Smooth muscle cell (in vitro differentiated cells): Measurements from ENCODE around the gene CCL25. TPM values are rescaled to one million over a fixed set of nuclear protein-coding genes. Genes with fewer than 3 reads are reported as not detected.

Experiments used
- DNase-seq: peaks from one replicate; lab custom pipeline; 2025; ENCODE audit not compliant: unreplicated experiment; lab: John Stamatoyannopoulos, UW
- H2AFZ ChIP-seq: fragments of 200-600 bp; sonication (generic); 2 replicates; pipeline ENCODE4 v1.6.0; 2016; ENCODE audit warnings: antibody characterized with exemption, low read depth, mild to moderate bottlenecking
- H3F3A ChIP-seq: fragments of 200-600 bp; sonication (generic); 2 replicates; pipeline ENCODE4 v1.6.0; 2017; ENCODE audit warnings: antibody characterized with exemption, low read depth
- H3K27ac ChIP-seq: fragments of 200-600 bp; sonication (generic); 2 replicates; pipeline ENCODE4 v1.5.1; 2016; ENCODE audit warnings: low read depth, mild to moderate bottlenecking
- H3K27me3 ChIP-seq: fragments of 200-600 bp; sonication (generic); 2 replicates; pipeline ENCODE4 v1.6.1; 2016; ENCODE audit warnings: low read depth, mild to moderate bottlenecking
- H3K36me3 ChIP-seq: fragments of 200-600 bp; sonication (generic); 2 replicates; pipeline ENCODE4 v1.5.1; 2016; ENCODE audit warnings: low read depth
- H3K4me1 ChIP-seq: fragments of 200-600 bp; sonication (generic); 2 replicates; pipeline ENCODE4 v1.5.1; 2016; ENCODE audit warnings: low read depth
- H3K4me2 ChIP-seq: fragments of 200-600 bp; sonication (generic); 2 replicates; pipeline ENCODE4 v1.6.0; 2016; ENCODE audit warnings: mild to moderate bottlenecking
- H3K4me3 ChIP-seq: fragments of 200-600 bp; sonication (generic); 2 replicates; pipeline ENCODE4 v1.5.1; 2016; ENCODE audit warnings: mild to moderate bottlenecking
- H3K79me2 ChIP-seq: fragments of 200-600 bp; sonication (generic); 2 replicates; pipeline ENCODE4 v1.6.0; 2016; ENCODE audit warnings: low read depth, mild to moderate bottlenecking
- H3K9ac ChIP-seq: fragments of 200-600 bp; sonication (generic); 2 replicates; pipeline ENCODE4 v1.6.0; 2016; ENCODE audit warnings: low read depth
- H3K9me3 ChIP-seq: fragments of 200-600 bp; sonication (generic); replicated peaks from 2 replicates; pipeline ENCODE4 v1.5.1; 2016; ENCODE audit warnings: low read depth
- H4K20me1 ChIP-seq: fragments of 200-600 bp; sonication (generic); 2 replicates; pipeline ENCODE4 v1.6.0; 2016; ENCODE audit warnings: low read depth
- CTCF ChIP-seq: fragments of 200-600 bp; sonication (generic); IDR thresholded peaks from 2 replicates; pipeline ENCODE4 v1.5.1; 2017; ENCODE audit warnings: borderline replicate concordance, mild to moderate bottlenecking, antibody characterized with exemption; ENCODE audit not compliant: insufficient read depth, poor library complexity, severe bottlenecking
- WGBS: methylation state at CpG from one replicate; pipeline ENCODE4 v1.1.7; 2016; ENCODE audit warnings: low lambda C conversion rate; 5-methylcytosine and 5-hydroxymethylcytosine counted together
- polyA plus RNA-seq: library from polyadenylated mRNA; unstranded; fragments of >200 nt; fragmentation: Nextera tagmentation; extraction: Ambion mirVana; gene quantifications from 2 replicates; pipeline ENCODE4 v1.2.1, GENCODE V29; 2016
- total RNA-seq: library from RNA; depleted of rRNA; stranded (reverse); fragments of >200 nt; gene quantifications from 2 replicates; pipeline ENCODE4 v1.2.3, GENCODE V29; 2014

CCL25 gene
- total and polyA plus RNA-seq, 2 experiments from 2014 or later, result 0.91 TPM; not detected in 1

GRCh38 chr19:8105471-8105870 lies 52.9 kb downstream of the CCL25 start:
- no peaks in the 10 kb centered on the region for H3K36me3 ChIP-seq
- H3K4me3 ChIP-seq, result no peak overlapping the region
- H3K79me2 ChIP-seq, result no peaks in the 10 kb centered on the region
- H3K27ac ChIP-seq, result peak overlapping the region; percentile 31
- H3K4me1 ChIP-seq, result no peaks in the 10 kb centered on the region
- no peak overlapping the region for H2AFZ ChIP-seq
- no peak overlapping the region for H3K4me2 ChIP-seq
- WGBS, result 78% methylated on average over 2 of the region's 2 CpGs
- no peak for DNase-seq
- H3F3A ChIP-seq, result no peaks in the 10 kb centered on the region
- H3K9ac ChIP-seq, result no peak overlapping the region
- H3K9me3 ChIP-seq, result no peaks in the 10 kb centered on the region
- no peak for TF ChIP-seq CTCF
- H4K20me1 ChIP-seq, result no peaks in the 10 kb centered on the region
- no peaks in the 10 kb centered on the region for H3K27me3 ChIP-seq

GRCh38 chr19:8107301-8107903 lies 54.8 kb downstream of the CCL25 start:
- no peaks in the 10 kb centered on the region for H3K4me1 ChIP-seq
- no peak overlapping the region for H2AFZ ChIP-seq
- DNase-seq, result no peak
- no peak overlapping the region for H3K4me3 ChIP-seq
- no peaks in the 10 kb centered on the region for H4K20me1 ChIP-seq
- WGBS, result 87% methylated on average over 2 of the region's 2 CpGs
- TF ChIP-seq CTCF, result no peak
- H3K9ac ChIP-seq, result no peak overlapping the region
- no peaks in the 10 kb centered on the region for H3K79me2 ChIP-seq
- H3K36me3 ChIP-seq, result no peaks in the 10 kb centered on the region
- no peak overlapping the region for H3K27ac ChIP-seq
- no peak overlapping the region for H3K4me2 ChIP-seq
- H3F3A ChIP-seq, result no peaks in the 10 kb centered on the region
- no peaks in the 10 kb centered on the region for H3K9me3 ChIP-seq
- H3K27me3 ChIP-seq, result no peaks in the 10 kb centered on the region

GRCh38 chr19:8108560-8109445 lies 56.2 kb downstream of the CCL25 start:
- Histone ChIP-seq H3K79me2 (no peaks in the 10 kb centered on the region), H4K20me1 (no peaks in the 10 kb centered on the region), H3K27me3 (no peaks in the 10 kb centered on the region), H3K4me1 (no peaks in the 10 kb centered on the region), H3K36me3 (no peaks in the 10 kb centered on the region), H3K9ac (no peak overlapping the region), H3K4me3 (no peak overlapping the region), H3K9me3 (no peaks in the 10 kb centered on the region), H3F3A (no peaks in the 10 kb centered on the region), H3K4me2 (no peak overlapping the region), H2AFZ (no peak overlapping the region), H3K27ac (no peak overlapping the region)
- 90% methylated on average over 18 of the region's 19 CpGs for WGBS
- no peak for TF ChIP-seq CTCF
- DNase-seq, result no peak
